Vagina (tissue), 2 donors: ENCODE results near the gene RPRD1B.

Source experiments
- POLR2A ChIP-seq, 2 donors: fragments of 450-650 bp; IDR thresholded peaks; one replicate each; pipeline ENCODE4 v1.6.1; 2017; ENCODE audit warnings: antibody characterized with exemption in 2 of 2, mild to moderate bottlenecking in 2 of 2, moderate library complexity in 2 of 2
- POLR2AphosphoS5 ChIP-seq, 2 donors: sonication (generic); formaldehyde crosslinking; IDR thresholded peaks; one replicate each; pipeline ENCODE4 v1.9.0; 2017; ENCODE audit warnings: antibody characterized with exemption in 2 of 2, mild to moderate bottlenecking in 2 of 2, low read depth in 1 of 2; ENCODE audit not compliant: insufficient read depth in 1 of 2
- TF ChIP-seq, protein P1 (sequence below), 3 experiments: fragments of 450-650 bp in 2 of 3; fragments of 200-600 bp in 1 of 3; sonication (generic) in 1 of 3; IDR thresholded peaks; one replicate each; pipeline ENCODE4 v1.5.1; 2017 to 2019; ENCODE audit warnings: antibody characterized with exemption in 3 of 3, mild to moderate bottlenecking in 2 of 3, moderate library complexity in 2 of 3

GRCh38 chr20:38017959-38018358, 15.6 kb upstream of the RPRD1B start:
- TF ChIP-seq, protein P1, sequence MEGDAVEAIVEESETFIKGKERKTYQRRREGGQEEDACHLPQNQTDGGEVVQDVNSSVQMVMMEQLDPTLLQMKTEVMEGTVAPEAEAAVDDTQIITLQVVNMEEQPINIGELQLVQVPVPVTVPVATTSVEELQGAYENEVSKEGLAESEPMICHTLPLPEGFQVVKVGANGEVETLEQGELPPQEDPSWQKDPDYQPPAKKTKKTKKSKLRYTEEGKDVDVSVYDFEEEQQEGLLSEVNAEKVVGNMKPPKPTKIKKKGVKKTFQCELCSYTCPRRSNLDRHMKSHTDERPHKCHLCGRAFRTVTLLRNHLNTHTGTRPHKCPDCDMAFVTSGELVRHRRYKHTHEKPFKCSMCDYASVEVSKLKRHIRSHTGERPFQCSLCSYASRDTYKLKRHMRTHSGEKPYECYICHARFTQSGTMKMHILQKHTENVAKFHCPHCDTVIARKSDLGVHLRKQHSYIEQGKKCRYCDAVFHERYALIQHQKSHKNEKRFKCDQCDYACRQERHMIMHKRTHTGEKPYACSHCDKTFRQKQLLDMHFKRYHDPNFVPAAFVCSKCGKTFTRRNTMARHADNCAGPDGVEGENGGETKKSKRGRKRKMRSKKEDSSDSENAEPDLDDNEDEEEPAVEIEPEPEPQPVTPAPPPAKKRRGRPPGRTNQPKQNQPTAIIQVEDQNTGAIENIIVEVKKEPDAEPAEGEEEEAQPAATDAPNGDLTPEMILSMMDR (IDR thresholded peaks at IDR 0.05): no peak
- TF ChIP-seq POLR2A (IDR thresholded peaks at IDR 0.05) (no peak), POLR2AphosphoS5 (IDR thresholded peaks at IDR 0.05; ENCODE audit: insufficient read depth in 1 of 2, low read depth in 1 of 2) (no peak)
